DMS 273 (cell line): ENCODE measurements around the gene CALHM4.

Experiments used
- DNase-seq: peaks from one replicate; lab custom pipeline; 2025; ENCODE audit not compliant: unreplicated experiment; lab: John Stamatoyannopoulos, UW

Gene CALHM4

GRCh38 chr6:116536216-116536621, 17.3 kb upstream of the CALHM4 start:
- DNase-seq: peak; percentile 85

- no peak for DNase-seq
These were observed 11.1 kb upstream of the CALHM4 start for GRCh38 chr6:116542426-116542825.

- no peak for DNase-seq
These were observed 10.4 kb upstream of the CALHM4 start for GRCh38 chr6:116543149-116543548.

- no peak for DNase-seq
These were observed 7.9 kb upstream of the CALHM4 start, which contains the start of gene TRAPPC3L for GRCh38 chr6:116545651-116546050. Gene TRAPPC3L (minus strand): TSS chr6:116545684. CDS start chr6:116545514, 170 bp downstream.

GRCh38 chr6:116547358-116547757, 6.2 kb upstream of the CALHM4 start:
- no peak for DNase-seq

- no peak for DNase-seq
These were observed 2.8 kb upstream of the CALHM4 start for GRCh38 chr6:116550796-116551195.

GRCh38 chr6:116556065-116556464, 2.5 kb downstream of the CALHM4 start:
- no peak for DNase-seq

GRCh38 chr6:116556814-116557415, 3.4 kb downstream of the CALHM4 start:
- no peak for DNase-seq

- DNase-seq: peak; percentile 44
These were observed 4.3 kb downstream of the CALHM4 start for GRCh38 chr6:116557893-116558292.

GRCh38 chr6:116560130-116560529, 6.6 kb downstream of the CALHM4 start:
- DNase-seq: no peak

GRCh38 chr6:116561377-116562018, 7.9 kb downstream of the CALHM4 start:
- DNase-seq: peak; percentile 83

GRCh38 chr6:116562019-116562403, 8.5 kb downstream of the CALHM4 start:
- DNase-seq: no peak

GRCh38 chr6:116562614-116563013, 9.1 kb downstream of the CALHM4 start:
- DNase-seq: no peak

GRCh38 chr6:116563830-116564229, 10.3 kb downstream of the CALHM4 start:
- no peak for DNase-seq

GRCh38 chr6:116564311-116564710, 10.8 kb downstream of the CALHM4 start:
- no peak for DNase-seq

- DNase-seq: peak; percentile 28
These were observed 11.6 kb downstream of the CALHM4 start for GRCh38 chr6:116564921-116565872.

GRCh38 chr6:116568111-116568510, 14.6 kb downstream of the CALHM4 start:
- DNase-seq: no peak

- DNase-seq: no peak
These were observed 15.5 kb downstream of the CALHM4 start for GRCh38 chr6:116568821-116569755.

- DNase-seq: peak; percentile 99
These were observed 17.5 kb downstream of the CALHM4 start, which contains the start of gene RWDD1 for GRCh38 chr6:116570856-116571682. Gene RWDD1 (plus strand): TSS chr6:116571504. CDS start chr6:116571583, 79 bp downstream.

- DNase-seq: no peak
These were observed 18.1 kb downstream of the CALHM4 start for GRCh38 chr6:116571683-116572000.
